Measurements from ENCODE around the gene WIPF3. TPM values are rescaled to one million over a fixed set of nuclear protein-coding genes. Genes with fewer than 3 reads are reported as not detected.
"Not testable (repeated sequence)": the region's sequence is repeated elsewhere in the genome, so short reads cannot be mapped to it uniquely, and the experiment has no call there.

Gene WIPF3
- polyA plus RNA-seq, 4 donors, result 2.5 to 5.7 (median 5.0) TPM

DNA sequence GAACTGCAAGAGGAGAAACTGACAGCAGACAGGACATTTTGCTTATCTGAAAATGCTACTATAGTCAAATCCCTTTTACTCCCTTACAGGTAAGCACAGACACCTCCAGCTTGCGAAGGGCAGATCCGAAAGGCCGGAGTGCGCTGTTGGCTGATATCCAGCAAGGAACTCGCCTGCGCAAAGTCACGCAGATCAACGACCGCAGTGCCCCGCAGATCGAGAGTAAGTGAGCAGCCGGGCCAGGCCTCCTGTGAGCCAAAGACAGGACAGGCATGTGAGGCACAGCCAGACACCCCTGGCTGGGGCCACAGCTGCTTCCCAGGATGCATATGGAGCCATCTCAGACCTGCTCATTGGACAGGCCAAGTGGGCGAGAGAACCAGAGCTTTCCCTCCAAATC, 69.4 kb downstream of the WIPF3 start:
- DNase-seq (ENCODE audit: low read depth in 4 of 4, low spot score in 3 of 4), result no peak

GRCh38 chr7:29877196-29877595, 70.9 kb downstream of the WIPF3 start:
- no peak for DNase-seq (ENCODE audit: low read depth in 4 of 4, low spot score in 3 of 4)

- DNase-seq (ENCODE audit: low read depth in 4 of 4, low spot score in 3 of 4), result no peak
These were observed 71.9 kb downstream of the WIPF3 start for GRCh38 chr7:29878081-29878688.

DNA sequence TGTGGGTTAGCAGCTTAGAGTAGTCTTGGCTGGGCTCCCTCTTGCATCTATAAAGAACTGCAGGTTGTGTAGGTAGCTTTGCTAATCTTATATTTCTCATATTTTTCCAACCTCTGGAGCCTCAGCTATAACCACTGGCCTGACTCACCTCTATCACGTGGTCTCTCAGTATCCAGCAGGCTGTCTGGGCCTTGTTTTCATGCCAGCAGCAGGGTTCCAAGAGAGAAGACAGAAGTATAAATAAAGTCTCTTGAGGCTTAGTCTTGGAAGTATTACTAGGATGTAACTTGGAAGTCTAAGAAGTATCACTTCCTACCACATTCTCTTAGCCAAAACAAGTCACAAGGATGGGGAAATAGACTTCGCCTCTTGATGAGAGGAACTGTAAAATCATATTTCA, 73.3 kb downstream of the WIPF3 start:
- no peak for DNase-seq (ENCODE audit: low read depth in 4 of 4, low spot score in 3 of 4)

GRCh38 chr7:29881724-29882123, 75.4 kb downstream of the WIPF3 start:
- no peak for DNase-seq (ENCODE audit: low read depth in 4 of 4, low spot score in 3 of 4)

DNA sequence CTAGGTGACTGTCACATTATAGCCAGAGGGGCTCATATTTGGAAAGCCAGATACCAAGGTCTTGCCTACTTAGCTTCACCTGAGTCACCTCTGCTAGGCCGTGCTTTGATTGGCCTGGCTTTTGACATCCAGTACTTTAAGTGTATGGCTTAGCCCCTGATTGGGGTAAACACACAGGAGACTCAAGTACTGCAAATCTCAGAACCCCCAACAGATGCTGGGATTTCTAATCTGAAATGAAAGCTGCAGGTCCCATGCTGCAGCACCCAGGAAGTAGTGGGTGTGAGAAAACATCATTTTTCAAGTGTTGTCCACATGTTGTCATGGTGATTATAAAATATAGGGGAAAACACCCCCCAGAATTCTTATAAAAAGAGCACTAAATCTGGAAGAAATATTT, 76.2 kb downstream of the WIPF3 start:
- no peak for DNase-seq (ENCODE audit: low read depth in 4 of 4, low spot score in 3 of 4)

- no peak for DNase-seq (ENCODE audit: low read depth in 4 of 4, low spot score in 3 of 4)
These were observed 77.4 kb downstream of the WIPF3 start for GRCh38 chr7:29883462-29884398.

DNA sequence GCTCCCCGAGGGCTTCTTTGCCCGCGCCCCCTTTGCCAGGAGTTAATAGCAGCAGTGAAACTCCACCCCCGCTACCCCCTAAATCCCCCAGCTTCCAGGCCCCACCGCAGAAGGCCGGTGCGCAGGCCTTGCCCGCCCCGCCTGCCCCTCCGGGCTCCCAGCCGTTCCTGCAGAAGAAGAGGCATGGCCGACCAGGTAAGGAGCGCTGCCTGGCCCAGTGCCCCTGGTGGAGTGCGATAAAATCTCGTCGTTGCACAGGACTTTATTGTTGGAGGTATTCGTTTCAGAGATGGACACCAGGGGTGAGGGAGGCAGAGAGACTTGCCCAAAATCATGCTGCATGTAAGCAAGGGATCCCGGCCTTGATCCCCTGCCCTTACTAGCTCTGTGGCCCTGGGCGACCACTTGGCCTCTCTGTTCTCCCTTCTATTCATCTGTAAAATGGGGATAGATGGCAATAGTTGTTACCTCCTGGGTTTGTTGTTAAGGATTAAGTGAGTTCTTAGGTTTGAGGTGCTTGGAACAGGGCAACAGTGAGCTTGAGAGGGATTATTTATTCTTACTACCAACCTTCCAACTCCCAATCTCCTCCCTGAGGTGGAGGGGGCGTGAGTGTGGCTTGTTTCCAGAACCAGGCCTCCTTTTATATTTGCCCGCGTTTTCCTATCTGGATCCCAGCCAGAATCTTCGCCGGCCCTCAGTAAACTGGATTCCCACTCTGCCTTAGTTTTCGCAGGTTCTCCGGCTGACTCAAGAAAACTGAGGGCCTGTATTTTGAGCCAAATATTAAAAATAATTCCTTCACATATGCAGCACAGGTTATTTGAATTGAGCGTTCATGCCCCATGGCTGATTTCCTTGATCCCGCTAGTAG, 78.3 kb downstream of the WIPF3 start:
- no peak for DNase-seq (ENCODE audit: low read depth in 4 of 4, low spot score in 3 of 4)

GRCh38 chr7:29885626-29886025, 79.3 kb downstream of the WIPF3 start:
- DNase-seq (ENCODE audit: low read depth in 4 of 4, low spot score in 3 of 4), result no peak

DNA sequence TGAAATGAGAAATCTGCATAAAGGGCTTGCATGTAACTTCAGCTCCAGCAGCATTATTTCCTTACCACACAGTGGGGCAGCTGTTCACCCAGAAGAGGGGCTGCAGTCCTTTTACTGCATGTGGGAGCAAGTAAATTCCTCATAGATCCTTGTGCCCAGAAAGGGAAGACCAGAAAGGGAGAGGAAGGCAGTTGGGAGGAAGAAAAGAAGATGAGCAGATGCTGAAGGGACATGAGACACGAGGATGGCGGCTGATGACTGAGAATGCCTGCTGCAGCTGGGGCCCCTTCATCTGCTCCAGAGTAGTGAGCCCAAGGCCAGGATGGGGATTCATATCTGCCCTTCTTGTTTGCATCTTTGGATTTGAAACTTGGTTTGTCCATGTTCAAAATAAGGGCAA, 80.5 kb downstream of the WIPF3 start:
- no peak for DNase-seq (ENCODE audit: low read depth in 4 of 4, low spot score in 3 of 4)

DNA sequence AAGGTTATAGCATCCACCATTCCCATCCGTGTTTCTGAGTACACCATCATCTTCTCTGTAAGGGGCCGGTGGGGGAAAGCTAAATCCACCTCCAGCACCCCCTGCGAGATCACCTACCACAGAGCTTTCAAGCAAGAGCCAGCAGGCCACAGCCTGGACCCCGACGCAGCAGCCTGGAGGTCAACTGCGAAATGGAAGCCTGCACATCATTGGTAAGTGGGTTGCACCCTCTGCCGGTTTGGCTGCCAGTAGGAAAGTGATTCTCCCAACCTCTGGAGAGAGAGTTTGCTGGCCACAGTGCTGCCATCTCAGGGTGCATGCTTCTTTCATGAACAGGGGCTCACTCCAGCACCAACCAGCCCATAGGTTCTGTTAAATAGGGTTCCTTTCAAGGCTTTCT, 81.7 kb downstream of the WIPF3 start:
- DNase-seq (ENCODE audit: low read depth in 4 of 4, low spot score in 3 of 4), result no peak

GRCh38 chr7:29889288-29889687, 83.0 kb downstream of the WIPF3 start:
- no peak for DNase-seq (ENCODE audit: low read depth in 4 of 4, low spot score in 3 of 4)

GRCh38 chr7:29890251-29890650, 83.9 kb downstream of the WIPF3 start:
- no peak for DNase-seq (ENCODE audit: low read depth in 4 of 4, low spot score in 3 of 4)

- not testable (repeated sequence) for DNase-seq (ENCODE audit: low read depth in 4 of 4, low spot score in 3 of 4)
These were observed 84.5 kb downstream of the WIPF3 start for GRCh38 chr7:29890786-29891185.

GRCh38 chr7:29891766-29892165, 85.5 kb downstream of the WIPF3 start:
- no peak for DNase-seq (ENCODE audit: low read depth in 4 of 4, low spot score in 3 of 4)

GRCh38 chr7:29892231-29892630, 85.9 kb downstream of the WIPF3 start:
- no peak for DNase-seq (ENCODE audit: low read depth in 4 of 4, low spot score in 3 of 4)

- DNase-seq (ENCODE audit: low read depth in 4 of 4, low spot score in 3 of 4), result no peak
These were observed 87.2 kb downstream of the WIPF3 start for GRCh38 chr7:29893351-29893965.

DNA sequence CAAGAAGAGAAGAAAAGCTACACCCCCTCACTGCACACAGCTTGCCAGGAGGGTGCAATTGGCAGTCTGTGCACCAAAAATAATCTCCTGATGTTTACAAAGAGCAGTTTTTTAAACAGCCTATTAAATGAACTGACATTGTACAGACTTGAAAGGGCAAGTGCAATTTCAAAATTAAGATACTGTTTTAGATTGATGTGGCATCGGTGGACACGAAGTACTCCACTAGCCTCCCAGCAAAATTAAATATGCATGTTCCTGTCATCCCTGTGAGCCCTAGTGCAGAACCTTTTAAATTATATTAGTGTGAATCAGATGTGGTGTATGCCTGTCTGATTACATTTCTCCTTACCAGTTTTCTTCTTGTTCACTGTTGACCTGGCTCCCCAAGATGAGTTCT, 87.9 kb downstream of the WIPF3 start:
- DNase-seq (ENCODE audit: low read depth in 4 of 4, low spot score in 3 of 4), result no peak

DNA sequence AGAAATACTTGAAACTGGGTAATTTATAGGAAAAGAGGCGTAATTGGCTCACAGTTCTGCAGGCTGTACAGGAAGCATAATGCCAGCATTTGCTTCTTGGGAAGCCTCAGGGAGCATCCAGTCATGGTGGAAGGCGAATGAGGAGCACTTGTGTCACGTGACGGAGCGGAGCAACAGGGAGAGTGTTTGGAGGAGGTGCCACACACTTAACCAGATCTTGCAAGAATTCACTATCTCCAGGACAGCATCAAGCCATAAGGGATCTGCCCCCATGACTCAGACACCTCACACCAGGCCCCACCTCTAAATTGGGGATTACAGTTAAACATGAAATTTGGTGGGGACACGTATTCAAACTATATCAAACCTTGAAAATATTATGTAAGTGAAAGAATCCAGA, 89.3 kb downstream of the WIPF3 start:
- no peak for DNase-seq (ENCODE audit: low read depth in 4 of 4, low spot score in 3 of 4)

DNA sequence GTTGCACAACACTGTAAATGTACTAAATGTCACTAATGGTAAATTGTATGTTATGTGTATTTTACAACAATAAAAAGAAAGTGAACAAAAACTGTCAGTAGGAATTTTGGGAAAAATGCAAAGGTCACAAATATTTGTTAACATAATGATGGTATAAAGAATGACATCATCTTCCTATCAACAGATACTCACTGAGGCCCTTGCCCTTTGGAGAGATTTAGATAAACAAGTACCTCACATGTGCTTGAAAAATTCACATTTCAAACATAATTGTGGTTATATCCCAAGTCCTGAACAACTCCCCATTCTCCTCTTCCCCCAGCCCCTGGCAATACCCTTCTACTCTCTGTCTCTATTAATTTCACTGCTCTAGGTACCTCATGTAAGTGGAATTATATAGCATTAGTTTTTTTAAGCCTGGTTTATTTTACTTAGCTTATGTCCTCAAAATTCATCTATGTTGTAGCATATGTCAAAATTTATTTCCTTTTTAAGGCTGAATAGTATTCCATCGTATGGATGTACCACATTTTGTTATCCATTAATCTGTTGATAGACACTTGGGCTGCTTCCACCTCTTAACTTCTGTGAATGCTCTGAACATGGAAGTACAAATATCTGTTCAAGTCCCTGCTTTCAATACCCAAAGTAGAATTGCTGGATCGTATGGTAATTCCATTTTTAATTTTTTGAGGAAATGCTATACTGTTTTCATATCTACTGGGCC, 90.5 kb downstream of the WIPF3 start:
- no peak for DNase-seq (ENCODE audit: low read depth in 4 of 4, low spot score in 3 of 4)
